Glutamatergic neuron (in vitro differentiated cells): ENCODE data around the gene ZNF366. TPM values are rescaled to one million over a fixed set of nuclear protein-coding genes. Genes with fewer than 3 reads are reported as not detected.

Experiments used
- DNase-seq: peaks from one replicate; pipeline ENCODE4 v3.0.0; 2022
- H3K27ac Mint-ChIP-seq: one replicate; pipeline ENCODE4 v1.8.0; 2020; ENCODE audit warnings: mild to moderate bottlenecking, mixed read lengths, inconsistent platforms; ENCODE audit not compliant: unreplicated experiment
- H3K27me3 Mint-ChIP-seq: one replicate; pipeline ENCODE4 v1.8.0; 2020; ENCODE audit warnings: mild to moderate bottlenecking, moderate library complexity, mixed read lengths, inconsistent platforms; ENCODE audit not compliant: unreplicated experiment
- H3K36me3 Mint-ChIP-seq: one replicate; pipeline ENCODE4 v1.8.0; 2020; ENCODE audit warnings: mild to moderate bottlenecking, mixed read lengths, inconsistent platforms; ENCODE audit not compliant: unreplicated experiment
- H3K4me1 Mint-ChIP-seq: one replicate; pipeline ENCODE4 v1.8.0; 2020; ENCODE audit warnings: mild to moderate bottlenecking, low read depth, mixed read lengths, inconsistent platforms; ENCODE audit not compliant: unreplicated experiment
- H3K4me3 Mint-ChIP-seq: one replicate; pipeline ENCODE4 v1.8.0; 2020; ENCODE audit warnings: mild to moderate bottlenecking, mixed read lengths, inconsistent platforms; ENCODE audit not compliant: unreplicated experiment
- H3K9me3 Mint-ChIP-seq: one replicate; pipeline ENCODE4 v1.8.0; 2020; ENCODE audit warnings: mild to moderate bottlenecking, moderate library complexity, mixed read lengths, inconsistent platforms; ENCODE audit not compliant: unreplicated experiment
- CTCF ChIP-seq: fragments of 200-600 bp; sonication (generic); IDR thresholded peaks from one replicate; pipeline ENCODE4 v1.5.0; 2021; ENCODE audit not compliant: partially characterized antibody, unreplicated experiment
- total RNA-seq: library from RNA; stranded (reverse); fragmentation: NEBNext Ultra II Directional; extraction: Animal tissue kit (Norgen Biotek cat#: 25700); gene quantifications from one replicate; pipeline ENCODE4 v1.2.1, GENCODE V29; 2021; ENCODE audit not compliant: unreplicated experiment

Gene ZNF366
- total RNA-seq, 1 donor from 2014 or later = not detected

DNA sequence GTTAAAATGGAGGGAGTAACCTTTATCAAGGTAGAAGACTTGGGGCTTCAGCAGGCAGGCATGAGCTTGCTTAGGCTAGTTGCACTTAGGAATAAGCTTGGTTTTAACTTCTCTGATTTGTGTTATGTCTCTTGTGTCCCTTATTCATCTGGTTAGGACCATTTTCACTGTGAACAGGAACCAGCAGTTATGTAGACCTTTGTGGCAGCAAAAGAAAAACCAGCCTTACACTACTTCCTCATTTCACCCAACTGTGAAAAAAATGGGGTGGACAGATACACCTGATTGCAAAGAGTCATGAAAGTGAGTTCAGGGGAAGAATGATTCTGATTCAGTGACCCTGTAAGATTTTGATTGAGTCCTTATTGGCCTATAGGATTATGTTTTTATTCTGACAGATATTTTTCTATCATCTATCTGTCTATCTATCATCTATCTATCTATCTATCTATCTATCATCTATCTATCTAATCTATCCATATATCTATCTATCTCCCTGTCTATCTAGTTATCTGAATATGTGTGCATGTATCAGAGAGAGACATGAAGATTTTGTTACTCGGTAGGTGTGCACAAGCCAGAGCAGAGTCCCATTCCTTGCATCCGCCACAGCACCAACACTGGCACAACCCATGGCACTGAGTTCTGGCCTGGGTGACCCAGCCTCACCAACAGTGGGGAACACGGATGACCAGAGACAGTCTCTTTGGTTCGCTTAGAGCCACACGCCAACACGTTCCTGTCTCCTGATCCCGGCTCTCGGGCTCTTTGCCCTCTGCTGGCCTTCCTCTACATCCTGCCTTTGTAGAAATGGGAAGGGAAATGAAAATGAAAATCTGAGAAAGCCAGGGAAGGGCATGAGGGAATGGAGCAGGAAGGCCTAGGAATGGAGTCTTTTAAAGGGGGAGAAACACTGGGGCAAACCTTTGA is 1.3 kb upstream of the ZNF366 start:
- Mint-ChIP-seq H3K36me3 (no peaks in the 10 kb centered on the region), H3K27ac (no peak overlapping the region), H3K9me3 (no peaks in the 10 kb centered on the region), H3K4me1 (peaks cover 2% of the 10 kb centered on the region), H3K27me3 (no peaks in the 10 kb centered on the region), H3K4me3 (no peak overlapping the region)
- no peak for DNase-seq
- no peak for TF ChIP-seq CTCF

DNA sequence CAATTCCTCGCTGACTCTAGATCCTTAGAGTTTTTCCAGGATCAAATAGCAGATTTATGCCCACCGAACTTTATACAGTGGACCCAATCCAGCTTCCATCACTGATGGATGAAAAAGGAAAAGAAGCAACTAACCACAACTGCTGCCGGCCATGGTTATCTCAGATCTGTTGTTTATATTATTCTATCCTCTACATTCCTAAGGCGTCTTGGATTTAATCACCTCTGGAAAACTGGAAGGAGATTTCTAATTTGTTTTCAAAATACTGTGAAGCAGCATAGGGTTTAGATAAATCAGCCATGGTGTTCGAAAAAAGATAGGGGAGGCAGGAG is 663 bp upstream of the ZNF366 start:
- Mint-ChIP-seq H3K4me1 (peaks cover 7% of the 10 kb centered on the region), H3K36me3 (no peaks in the 10 kb centered on the region), H3K27me3 (no peaks in the 10 kb centered on the region), H3K4me3 (no peak overlapping the region), H3K9me3 (no peaks in the 10 kb centered on the region), H3K27ac (no peak overlapping the region)
- DNase-seq = no peak
- no peak for TF ChIP-seq CTCF

GRCh38 chr5:72506158-72506549 is 1.1 kb downstream of the ZNF366 start:
- Mint-ChIP-seq H3K36me3 (no peaks in the 10 kb centered on the region), H3K9me3 (no peaks in the 10 kb centered on the region), H3K27ac (no peak overlapping the region), H3K4me1 (peaks cover 7% of the 10 kb centered on the region), H3K27me3 (no peaks in the 10 kb centered on the region), H3K4me3 (no peak overlapping the region)
- no peak for TF ChIP-seq CTCF
- DNase-seq = no peak

DNA sequence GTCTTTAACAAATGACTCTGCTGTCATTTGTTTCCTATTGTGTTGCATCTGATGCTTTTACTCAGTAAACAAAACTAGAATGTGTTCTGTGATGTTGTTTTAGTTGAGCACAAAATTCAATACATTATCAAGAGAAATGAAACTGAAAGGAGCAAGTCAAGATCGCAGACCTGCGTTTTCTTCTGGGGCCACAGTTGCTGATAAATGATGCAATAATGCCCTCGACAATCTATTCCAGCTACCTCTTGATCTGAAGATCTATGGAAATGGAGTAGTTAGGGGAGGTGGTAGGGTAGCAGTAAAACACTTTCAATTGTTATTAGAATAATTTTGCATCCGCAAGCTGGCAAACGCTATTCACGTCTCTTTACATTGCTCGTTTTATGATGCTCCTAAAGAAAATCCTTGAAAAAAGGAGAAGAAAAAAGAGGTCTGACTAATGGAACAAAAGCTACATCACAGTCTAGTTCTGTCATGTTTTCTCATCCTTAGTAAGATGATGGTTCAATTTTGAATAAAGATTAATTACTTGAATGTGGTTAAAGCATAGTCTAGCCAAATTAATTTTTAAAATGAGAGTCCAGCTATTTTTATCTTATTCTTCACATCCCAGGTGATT is 1.6 kb downstream of the ZNF366 start:
- peaks cover 7% of the 10 kb centered on the region for H3K4me1 Mint-ChIP-seq
- H3K27ac Mint-ChIP-seq = no peak overlapping the region
- H3K36me3 Mint-ChIP-seq = no peaks in the 10 kb centered on the region
- no peak overlapping the region for H3K4me3 Mint-ChIP-seq
- H3K27me3 Mint-ChIP-seq = no peaks in the 10 kb centered on the region
- DNase-seq = no peak
- no peaks in the 10 kb centered on the region for H3K9me3 Mint-ChIP-seq
- no peak for TF ChIP-seq CTCF

DNA sequence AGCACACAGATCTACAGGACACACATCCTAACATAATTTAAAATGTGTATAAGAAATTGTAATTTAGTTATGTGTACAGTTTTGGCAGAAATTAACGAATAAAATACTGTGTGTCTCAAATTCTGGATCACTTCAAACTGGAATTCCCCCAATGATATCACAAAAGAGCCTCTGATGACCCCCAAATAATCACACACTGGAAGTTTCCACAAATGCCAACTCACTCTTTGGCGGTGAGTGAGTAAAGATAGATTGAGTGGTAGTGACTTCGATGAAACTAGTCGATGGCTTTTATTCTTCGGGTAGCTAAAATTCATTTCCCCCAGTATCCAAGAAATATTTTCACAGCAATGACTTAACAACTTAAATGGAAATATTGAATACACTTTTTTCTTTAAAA is 2.2 kb downstream of the ZNF366 start:
- H3K36me3 Mint-ChIP-seq = no peaks in the 10 kb centered on the region
- no peak overlapping the region for H3K27ac Mint-ChIP-seq
- no peaks in the 10 kb centered on the region for H3K9me3 Mint-ChIP-seq
- no peaks in the 10 kb centered on the region for H3K27me3 Mint-ChIP-seq
- no peak for TF ChIP-seq CTCF
- DNase-seq = no peak
- peaks cover 11% of the 10 kb centered on the region for H3K4me1 Mint-ChIP-seq
- no peak overlapping the region for H3K4me3 Mint-ChIP-seq
